Measurements from ENCODE around the gene NRSN2. TPM values are rescaled to one million over a fixed set of nuclear protein-coding genes. Genes with fewer than 3 reads are reported as not detected.
A peak's percentile ranks its signal among the peaks of the same experiment; 100 is the strongest.

NRSN2 gene
- total RNA-seq, 1 experiment from 2014 or later: 0.42 TPM

DNA sequence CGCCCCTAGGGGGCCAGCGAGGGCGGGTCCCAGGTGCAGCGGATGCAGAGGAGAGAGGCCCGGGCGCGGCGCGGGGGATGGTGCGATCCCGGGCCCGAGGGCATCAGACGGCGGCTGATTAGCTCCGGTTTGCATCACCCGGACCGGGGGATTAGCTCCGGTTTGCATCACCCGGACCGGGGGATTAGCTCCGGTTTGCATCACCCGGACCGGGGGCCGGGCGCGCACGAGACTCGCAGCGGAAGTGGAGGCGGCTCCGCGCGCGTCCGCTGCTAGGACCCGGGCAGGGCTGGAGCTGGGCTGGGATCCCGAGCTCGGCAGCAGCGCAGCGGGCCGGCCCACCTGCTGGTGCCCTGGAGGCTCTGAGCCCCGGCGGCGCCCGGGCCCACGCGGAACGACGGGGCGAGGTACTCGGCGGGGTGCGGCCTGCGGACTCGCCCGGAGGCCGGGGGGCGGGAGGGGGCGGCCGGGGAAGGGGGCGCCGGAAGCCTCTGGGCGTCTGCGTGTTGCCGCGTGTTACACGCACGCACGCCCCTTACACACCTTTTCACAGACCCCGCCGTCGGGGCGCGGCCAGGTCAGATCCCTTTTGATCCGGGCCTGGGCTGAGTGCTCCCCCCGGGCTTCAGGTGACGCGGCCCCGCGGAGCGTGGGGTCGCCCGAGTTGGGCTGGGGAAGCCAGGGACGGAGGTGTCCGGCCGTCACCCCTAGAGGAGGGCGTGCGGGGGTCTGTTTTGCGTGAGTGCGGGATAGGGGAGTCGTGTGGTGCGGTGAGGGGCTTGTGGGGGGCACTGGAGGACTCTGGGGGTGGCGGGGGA is 34.1 kb downstream of the NRSN2 start:
- DNase-seq: peak; percentile 85
- intact Hi-C loops (cut with micrococcal nuclease; ENCODE audit: unreplicated experiment): loop anchor here (2.0 kb wide), 1 partner anchor 14 kb away; no protein-coding TSS in a partner anchor
- CTCF ChIA-PET: interaction anchor here (0.6 to 1.8 kb wide), 8 partner anchors 9 to 90 kb away, joined by 3 to 19 read pairs (median 4); no protein-coding TSS in a partner anchor

DNA sequence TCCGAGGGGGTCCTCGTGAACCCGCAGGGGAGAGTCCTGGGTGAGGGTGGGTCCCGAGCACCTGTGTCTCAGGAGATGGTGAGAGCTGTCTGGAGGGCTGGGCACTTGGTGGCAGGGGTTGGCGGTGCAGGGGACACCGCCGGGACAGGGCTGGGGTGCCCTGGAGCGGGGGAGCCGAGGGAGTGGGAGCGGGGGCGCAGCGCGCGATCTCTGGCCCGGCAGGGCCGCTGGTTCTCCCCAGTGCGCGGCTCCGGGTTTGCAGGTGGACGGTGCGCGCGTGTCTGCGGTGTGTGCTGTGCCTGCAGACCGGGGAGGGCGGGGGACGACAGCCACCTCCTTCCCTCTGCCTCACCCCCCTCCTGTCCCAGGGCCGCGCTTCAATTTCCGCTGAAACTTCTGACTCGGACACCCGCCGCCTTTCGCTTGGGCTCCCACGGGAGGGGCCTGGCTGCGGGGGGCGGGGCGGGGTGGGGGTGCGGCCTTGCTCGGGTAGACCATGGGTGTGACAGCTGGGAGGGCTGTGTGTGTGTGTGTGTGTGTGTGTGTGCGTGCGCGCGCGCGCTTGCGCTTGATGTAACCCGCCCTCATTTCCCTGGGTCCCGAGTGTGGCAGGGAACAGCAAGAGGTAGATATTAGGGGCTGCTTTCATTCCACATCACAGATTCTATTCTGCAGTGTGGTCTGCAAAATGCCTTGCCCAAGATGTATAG is 34.8 kb downstream of the NRSN2 start:
- H3K4me1 Mint-ChIP-seq (ENCODE audit: low read depth, unreplicated experiment): peaks cover 25% of the 10 kb centered on the region
- peak; percentile 72 for DNase-seq
- H3K36me3 Mint-ChIP-seq (ENCODE audit: insufficient read depth, unreplicated experiment): peaks cover 74% of the 10 kb centered on the region
- intact Hi-C loops (cut with micrococcal nuclease; ENCODE audit: unreplicated experiment): loop anchor here (2.0 kb wide), 1 partner anchor 15 kb away; no protein-coding TSS in a partner anchor
- H3K27me3 Mint-ChIP-seq (ENCODE audit: unreplicated experiment): no peaks in the 10 kb centered on the region
- CTCF ChIA-PET: interaction anchor here (0.7 to 1.5 kb wide), 6 partner anchors 8 to 1122 kb away, joined by 3 to 8 read pairs (median 4); no protein-coding TSS in a partner anchor
- peak overlapping the region; percentile 62 for H3K4me3 Mint-ChIP-seq (ENCODE audit: low read depth, unreplicated experiment)
- TF ChIP-seq, protein P1, sequence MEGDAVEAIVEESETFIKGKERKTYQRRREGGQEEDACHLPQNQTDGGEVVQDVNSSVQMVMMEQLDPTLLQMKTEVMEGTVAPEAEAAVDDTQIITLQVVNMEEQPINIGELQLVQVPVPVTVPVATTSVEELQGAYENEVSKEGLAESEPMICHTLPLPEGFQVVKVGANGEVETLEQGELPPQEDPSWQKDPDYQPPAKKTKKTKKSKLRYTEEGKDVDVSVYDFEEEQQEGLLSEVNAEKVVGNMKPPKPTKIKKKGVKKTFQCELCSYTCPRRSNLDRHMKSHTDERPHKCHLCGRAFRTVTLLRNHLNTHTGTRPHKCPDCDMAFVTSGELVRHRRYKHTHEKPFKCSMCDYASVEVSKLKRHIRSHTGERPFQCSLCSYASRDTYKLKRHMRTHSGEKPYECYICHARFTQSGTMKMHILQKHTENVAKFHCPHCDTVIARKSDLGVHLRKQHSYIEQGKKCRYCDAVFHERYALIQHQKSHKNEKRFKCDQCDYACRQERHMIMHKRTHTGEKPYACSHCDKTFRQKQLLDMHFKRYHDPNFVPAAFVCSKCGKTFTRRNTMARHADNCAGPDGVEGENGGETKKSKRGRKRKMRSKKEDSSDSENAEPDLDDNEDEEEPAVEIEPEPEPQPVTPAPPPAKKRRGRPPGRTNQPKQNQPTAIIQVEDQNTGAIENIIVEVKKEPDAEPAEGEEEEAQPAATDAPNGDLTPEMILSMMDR (IDR thresholded peaks at IDR 0.05; ENCODE audit: unreplicated experiment): no peak
- H3K9me3 Mint-ChIP-seq (ENCODE audit: low read depth, unreplicated experiment): no peaks in the 10 kb centered on the region
- BruUV-seq (replicated peaks): no TSS peak
- peak overlapping the region; percentile 97 for H3K27ac Mint-ChIP-seq (ENCODE audit: unreplicated experiment)

More for the DNA sequence above, 34.1 kb downstream of the NRSN2 start:
- Mint-ChIP-seq H3K27ac (ENCODE audit: unreplicated experiment) (peak overlapping the region; percentile 97), H3K36me3 (ENCODE audit: insufficient read depth, unreplicated experiment) (peaks cover 66% of the 10 kb centered on the region), H3K4me1 (ENCODE audit: low read depth, unreplicated experiment) (peaks cover 25% of the 10 kb centered on the region), H3K9me3 (ENCODE audit: low read depth, unreplicated experiment) (no peaks in the 10 kb centered on the region), H3K27me3 (ENCODE audit: unreplicated experiment) (no peaks in the 10 kb centered on the region), H3K4me3 (ENCODE audit: low read depth, unreplicated experiment) (peak overlapping the region; percentile 62)
- no TSS peak for BruUV-seq (replicated peaks)
- TF ChIP-seq, protein P1 (IDR thresholded peaks at IDR 0.05; ENCODE audit: unreplicated experiment): no peak

DNA sequence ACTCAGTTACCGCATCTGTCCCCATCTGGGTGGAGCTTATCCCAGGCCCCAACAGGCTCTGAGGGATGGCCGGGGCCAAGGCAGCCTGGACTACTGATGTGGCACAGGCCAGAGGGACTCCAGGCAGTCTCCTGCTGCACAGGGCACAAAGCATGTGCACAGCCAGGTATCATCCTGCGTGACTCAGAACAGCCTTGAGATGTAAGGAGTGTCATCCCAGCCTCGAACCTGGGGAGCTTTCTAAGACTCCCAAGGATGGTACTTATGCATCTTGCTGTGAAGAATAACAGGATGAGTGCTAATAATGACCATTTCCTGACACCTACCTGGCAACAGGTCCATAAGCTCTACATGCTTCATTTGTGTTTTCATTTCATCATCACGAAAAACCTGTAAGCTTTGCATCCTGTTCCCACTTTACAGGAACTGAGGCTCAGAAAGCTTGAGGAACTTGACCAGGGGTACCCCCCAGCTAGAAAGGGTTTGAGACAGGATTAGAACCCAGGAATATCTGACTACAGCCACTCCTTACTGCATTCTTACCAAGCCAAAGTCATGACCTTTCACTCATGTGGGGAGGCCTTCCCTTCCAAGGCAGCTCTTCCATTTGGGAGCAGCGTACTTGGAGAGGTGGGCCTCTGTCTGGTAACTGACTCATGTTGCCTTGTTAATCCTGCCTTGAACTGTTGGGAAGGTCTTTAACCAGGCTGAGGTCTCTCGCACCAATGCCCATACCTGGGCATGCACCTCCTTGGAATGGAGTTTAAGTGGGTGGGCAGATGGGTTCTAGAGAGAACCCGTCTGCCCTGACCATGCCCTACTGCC is 35.6 kb downstream of the NRSN2 start:
- TF ChIP-seq, protein P1 (IDR thresholded peaks at IDR 0.05; ENCODE audit: unreplicated experiment): no peak
- CTCF ChIA-PET: interaction anchor here (0.7 to 1.5 kb wide), 4 partner anchors 9 to 1121 kb away, joined by 3 to 8 read pairs (median 6); no protein-coding TSS in a partner anchor
- Mint-ChIP-seq H3K27ac (ENCODE audit: unreplicated experiment) (peak overlapping the region; percentile 97), H3K36me3 (ENCODE audit: insufficient read depth, unreplicated experiment) (peaks cover 82% of the 10 kb centered on the region), H3K4me3 (ENCODE audit: low read depth, unreplicated experiment) (peak overlapping the region; percentile 62), H3K9me3 (ENCODE audit: low read depth, unreplicated experiment) (no peaks in the 10 kb centered on the region), H3K4me1 (ENCODE audit: low read depth, unreplicated experiment) (peaks cover 25% of the 10 kb centered on the region), H3K27me3 (ENCODE audit: unreplicated experiment) (no peaks in the 10 kb centered on the region)
- intact Hi-C loops (cut with micrococcal nuclease; ENCODE audit: unreplicated experiment): no loop called here
- no TSS peak for BruUV-seq (replicated peaks)
- DNase-seq: no peak

DNA sequence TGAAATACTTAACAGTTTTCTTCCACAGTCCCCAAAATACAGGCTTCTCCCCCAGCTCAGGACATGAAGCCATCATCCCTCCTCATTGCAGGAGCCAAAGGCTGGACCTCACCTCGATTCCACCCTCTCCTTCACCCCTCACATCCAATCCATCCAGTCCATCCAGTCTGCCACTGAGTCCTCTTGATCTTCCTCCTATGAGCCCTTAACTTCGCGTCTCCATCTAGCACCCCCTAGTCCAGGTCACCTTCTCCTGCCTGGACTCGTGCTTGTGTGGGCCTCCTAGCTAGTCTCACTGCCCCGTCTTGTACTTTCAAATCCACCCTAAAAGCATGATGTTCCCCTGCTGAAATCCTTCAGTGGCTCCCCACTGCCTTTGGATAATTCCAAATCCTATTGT is 37.0 kb downstream of the NRSN2 start:
- intact Hi-C loops (cut with micrococcal nuclease; ENCODE audit: unreplicated experiment): no loop called here
- TF ChIP-seq, protein P1 (IDR thresholded peaks at IDR 0.05; ENCODE audit: unreplicated experiment): no peak
- Mint-ChIP-seq H3K4me3 (ENCODE audit: low read depth, unreplicated experiment) (peak overlapping the region; percentile 62), H3K9me3 (ENCODE audit: low read depth, unreplicated experiment) (no peaks in the 10 kb centered on the region), H3K27me3 (ENCODE audit: unreplicated experiment) (no peaks in the 10 kb centered on the region), H3K4me1 (ENCODE audit: low read depth, unreplicated experiment) (peaks cover 25% of the 10 kb centered on the region), H3K36me3 (ENCODE audit: insufficient read depth, unreplicated experiment) (peaks cover 90% of the 10 kb centered on the region), H3K27ac (ENCODE audit: unreplicated experiment) (peak overlapping the region; percentile 92)
- no peak for DNase-seq
- BruUV-seq (replicated peaks): no TSS peak
- CTCF ChIA-PET: interaction anchor here (1.4 to 1.6 kb wide), 2 partner anchors 21 to 23 kb away, joined by 3 to 6 read pairs; no protein-coding TSS in a partner anchor

Data from Calu3 (cell line).